ENCODE results near the gene NFATC2.

Gene NFATC2

DNA sequence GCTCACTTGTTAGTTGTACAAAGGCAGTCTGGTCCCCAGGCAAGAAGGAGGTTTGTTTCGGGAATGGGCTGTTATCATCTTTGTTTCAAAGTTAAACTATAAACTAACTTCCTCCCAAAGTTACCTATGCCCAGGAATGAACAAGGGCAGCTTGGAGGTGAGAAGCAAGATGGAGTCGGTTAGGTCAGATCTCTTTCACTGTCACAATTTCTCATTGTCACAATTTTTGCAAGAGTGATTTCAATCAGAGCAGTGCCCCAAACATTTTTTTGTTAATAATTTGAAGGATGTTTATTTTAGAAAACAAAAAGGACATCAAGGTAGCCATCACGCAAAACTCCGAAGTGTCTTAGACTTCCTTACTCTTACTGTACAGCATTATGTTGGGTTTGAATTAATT, 170.8 kb downstream of the NFATC2 start:
- no peak for TF ChIP-seq CTCF (IDR thresholded peaks at IDR 0.05; ENCODE audit: low read depth, low read length)
- no peak for DNase-seq (ENCODE audit: low read depth, low spot score)
- in situ Hi-C loops (cut with HindIII; ENCODE audit: low sequenced_read_pairs) = no loop called here
- H3K4me3 ChIP-seq (ENCODE audit: low read depth, low read length) = no peak overlapping the region

- no peak overlapping the region for H3K4me3 ChIP-seq (ENCODE audit: low read depth, low read length)
- in situ Hi-C loops (cut with HindIII; ENCODE audit: low sequenced_read_pairs) = no loop called here
- no peak for TF ChIP-seq CTCF (IDR thresholded peaks at IDR 0.05; ENCODE audit: low read depth, low read length)
- DNase-seq (ENCODE audit: low read depth, low spot score) = no peak
Observed at GRCh38 chr20:51369503-51369902, 173.0 kb downstream of the NFATC2 start.

DNA sequence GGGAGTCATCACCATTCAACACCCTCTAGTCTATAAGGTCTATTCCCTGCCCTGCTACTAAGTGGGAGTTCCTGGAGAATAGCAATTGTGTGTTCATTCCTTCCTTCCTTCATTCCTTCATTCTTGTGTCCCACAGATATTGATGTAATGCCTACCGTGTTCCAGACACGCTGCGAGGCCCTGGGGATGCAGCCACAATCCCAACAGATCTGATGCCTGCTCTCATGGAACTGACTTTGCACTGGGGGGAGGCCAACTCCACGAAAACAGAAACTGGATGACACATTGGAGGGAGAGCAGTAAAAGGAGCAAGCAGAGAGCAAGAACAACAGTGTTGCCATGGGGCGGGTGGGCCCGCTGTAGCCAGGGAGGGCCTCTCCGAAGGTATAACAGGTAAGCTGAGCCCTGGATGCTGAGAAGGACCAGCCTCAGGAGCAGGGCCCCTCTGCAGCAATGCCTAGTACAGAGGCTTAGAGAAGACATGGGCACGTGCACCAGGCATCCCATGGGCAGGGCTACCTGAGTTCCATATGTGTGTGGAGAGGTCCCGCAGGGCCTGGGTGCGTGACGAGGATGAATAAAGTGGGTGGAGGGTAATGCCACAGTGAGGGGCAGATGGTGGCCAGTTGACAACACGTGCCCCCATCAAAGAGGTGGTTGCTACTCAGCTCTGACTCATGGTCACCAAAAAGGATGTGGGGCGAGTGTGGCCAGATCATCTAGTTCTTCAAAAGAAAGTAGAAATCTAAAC, 173.9 kb downstream of the NFATC2 start:
- peak; percentile 50 for DNase-seq (ENCODE audit: low read depth, low spot score)
- in situ Hi-C loops (cut with HindIII; ENCODE audit: low sequenced_read_pairs) = no loop called here
- no peak overlapping the region for H3K4me3 ChIP-seq (ENCODE audit: low read depth, low read length)
- no peak for TF ChIP-seq CTCF (IDR thresholded peaks at IDR 0.05; ENCODE audit: low read depth, low read length)

GRCh38 chr20:51366155-51366886, 176.2 kb downstream of the NFATC2 start:
- H3K4me3 ChIP-seq (ENCODE audit: low read depth, low read length) = no peak overlapping the region
- TF ChIP-seq CTCF (IDR thresholded peaks at IDR 0.05; ENCODE audit: low read depth, low read length) = no peak
- in situ Hi-C loops (cut with HindIII; ENCODE audit: low sequenced_read_pairs) = no loop called here
- DNase-seq (ENCODE audit: low read depth, low spot score) = peak; percentile 100

- H3K4me3 ChIP-seq (ENCODE audit: low read depth, low read length) = no peak overlapping the region
- in situ Hi-C loops (cut with HindIII; ENCODE audit: low sequenced_read_pairs) = no loop called here
- DNase-seq (ENCODE audit: low read depth, low spot score) = peak; percentile 94
- TF ChIP-seq CTCF (IDR thresholded peaks at IDR 0.05; ENCODE audit: low read depth, low read length) = no peak
Observed at GRCh38 chr20:51365670-51366069, 176.8 kb downstream of the NFATC2 start.

DNA sequence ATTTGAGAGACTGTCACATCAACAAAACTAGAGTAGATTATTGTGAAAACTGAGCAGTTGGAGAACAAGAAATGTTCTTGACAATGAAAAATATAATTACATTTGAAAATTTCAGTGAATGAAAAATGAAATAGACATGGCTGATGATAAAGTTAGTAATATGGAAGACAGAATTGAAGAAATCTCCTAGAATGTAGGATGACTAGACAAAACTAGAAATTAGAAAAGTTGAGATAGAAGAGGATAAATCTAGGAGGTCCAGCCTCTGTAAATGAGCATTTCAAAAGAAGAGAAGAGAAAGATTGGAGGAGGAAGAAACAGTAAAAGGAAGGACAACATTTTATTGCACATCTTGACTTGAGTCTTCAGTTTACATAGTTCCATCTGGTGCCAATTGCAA, 178.7 kb downstream of the NFATC2 start:
- in situ Hi-C loops (cut with HindIII; ENCODE audit: low sequenced_read_pairs) = no loop called here
- DNase-seq (ENCODE audit: low read depth, low spot score) = no peak
- no peak overlapping the region for H3K4me3 ChIP-seq (ENCODE audit: low read depth, low read length)
- TF ChIP-seq CTCF (IDR thresholded peaks at IDR 0.05; ENCODE audit: low read depth, low read length) = no peak
